ENCODE measurements around the gene COL9A2. TPM values are rescaled to one million over a fixed set of nuclear protein-coding genes. Genes with fewer than 3 reads are reported as not detected.

COL9A2 gene
- polyA plus RNA-seq, 1 of the 3 experiments (the other 2 are of a cell fraction), result 0.94 TPM

DNA sequence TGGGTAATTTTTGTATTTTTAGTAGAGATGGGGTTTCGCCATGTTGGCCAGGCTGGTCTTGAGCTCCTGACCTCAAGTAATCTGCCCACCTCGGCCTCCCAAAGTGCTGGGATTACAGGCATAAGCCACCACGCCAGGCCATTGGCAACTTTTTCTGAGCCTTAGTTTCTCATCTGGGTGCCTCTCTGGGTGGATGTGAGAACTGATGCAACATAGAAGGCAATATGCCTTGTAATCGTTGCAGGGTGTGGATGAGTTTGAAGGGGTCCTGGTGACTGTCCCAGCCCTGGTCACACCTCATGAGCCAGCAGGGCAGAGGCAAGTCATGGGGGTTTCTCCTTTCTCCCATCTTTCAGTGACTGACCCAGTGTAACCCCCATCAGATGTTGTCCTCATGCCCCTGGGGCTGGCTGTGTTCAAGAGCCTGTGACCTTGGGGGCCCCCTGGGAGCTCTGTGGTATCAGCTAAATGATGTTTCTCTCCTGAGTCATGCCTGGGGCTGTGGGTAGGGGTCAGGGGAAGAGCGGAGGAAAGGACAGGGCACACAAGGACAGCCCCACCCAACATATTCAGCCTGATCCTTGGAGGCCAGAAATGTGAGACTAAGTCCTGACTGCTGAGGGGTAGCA is 3.6 kb downstream of the COL9A2 start:
- no peaks in the 10 kb centered on the region for H3K36me3 ChIP-seq (replicated peaks in 1 of 2; ENCODE audit: control insufficient read depth in 1 of 2, insufficient read depth in 2 of 2, low read length in 1 of 2)
- DNase-seq, result no peak
- no peaks in the 10 kb centered on the region for H3K9me2 ChIP-seq
- no peaks in the 10 kb centered on the region; the same call in 1 of the 2 replicates for H3K27me3 ChIP-seq (ENCODE audit: insufficient read depth)
- 85% methylated on average over 5 of the region's 5 CpGs for WGBS (ENCODE audit: low lambda C conversion rate)
- no peak for TF ChIP-seq EZH2phosphoT487 (IDR thresholded peaks at IDR 0.05; ENCODE audit: borderline replicate concordance, low read depth)
- no peak for TF ChIP-seq JUND (IDR thresholded peaks at IDR 0.05)
- TF ChIP-seq NFIC (IDR thresholded peaks at IDR 0.05; ENCODE audit: borderline replicate concordance), result no peak
- no peak for TF ChIP-seq GATA2 (CRISPR knock-in tag; IDR thresholded peaks at IDR 0.05)
- no peak for TF ChIP-seq ELF1 (IDR thresholded peaks at IDR 0.05)
- TF ChIP-seq YY1 (IDR thresholded peaks at IDR 0.05; ENCODE audit: low read depth), result no peak
- no peak for TF ChIP-seq MEF2A (IDR thresholded peaks at IDR 0.05; ENCODE audit: borderline replicate concordance, low read depth)
- TF ChIP-seq, protein P1, sequence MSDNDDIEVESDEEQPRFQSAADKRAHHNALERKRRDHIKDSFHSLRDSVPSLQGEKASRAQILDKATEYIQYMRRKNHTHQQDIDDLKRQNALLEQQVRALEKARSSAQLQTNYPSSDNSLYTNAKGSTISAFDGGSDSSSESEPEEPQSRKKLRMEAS (IDR thresholded peaks at IDR 0.05; ENCODE audit: low read depth), result no peak
- TF ChIP-seq, protein P2, sequence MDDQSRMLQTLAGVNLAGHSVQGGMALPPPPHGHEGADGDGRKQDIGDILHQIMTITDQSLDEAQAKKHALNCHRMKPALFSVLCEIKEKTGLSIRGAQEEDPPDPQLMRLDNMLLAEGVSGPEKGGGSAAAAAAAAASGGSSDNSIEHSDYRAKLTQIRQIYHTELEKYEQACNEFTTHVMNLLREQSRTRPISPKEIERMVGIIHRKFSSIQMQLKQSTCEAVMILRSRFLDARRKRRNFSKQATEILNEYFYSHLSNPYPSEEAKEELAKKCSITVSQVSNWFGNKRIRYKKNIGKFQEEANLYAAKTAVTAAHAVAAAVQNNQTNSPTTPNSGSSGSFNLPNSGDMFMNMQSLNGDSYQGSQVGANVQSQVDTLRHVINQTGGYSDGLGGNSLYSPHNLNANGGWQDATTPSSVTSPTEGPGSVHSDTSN (IDR thresholded peaks at IDR 0.05), result no peak
- no peak for TF ChIP-seq TCF12 (IDR thresholded peaks at IDR 0.05)
- TF ChIP-seq RAD21 (IDR thresholded peaks at IDR 0.05; ENCODE audit: low read length), result no peak
- TF ChIP-seq, protein P3, sequence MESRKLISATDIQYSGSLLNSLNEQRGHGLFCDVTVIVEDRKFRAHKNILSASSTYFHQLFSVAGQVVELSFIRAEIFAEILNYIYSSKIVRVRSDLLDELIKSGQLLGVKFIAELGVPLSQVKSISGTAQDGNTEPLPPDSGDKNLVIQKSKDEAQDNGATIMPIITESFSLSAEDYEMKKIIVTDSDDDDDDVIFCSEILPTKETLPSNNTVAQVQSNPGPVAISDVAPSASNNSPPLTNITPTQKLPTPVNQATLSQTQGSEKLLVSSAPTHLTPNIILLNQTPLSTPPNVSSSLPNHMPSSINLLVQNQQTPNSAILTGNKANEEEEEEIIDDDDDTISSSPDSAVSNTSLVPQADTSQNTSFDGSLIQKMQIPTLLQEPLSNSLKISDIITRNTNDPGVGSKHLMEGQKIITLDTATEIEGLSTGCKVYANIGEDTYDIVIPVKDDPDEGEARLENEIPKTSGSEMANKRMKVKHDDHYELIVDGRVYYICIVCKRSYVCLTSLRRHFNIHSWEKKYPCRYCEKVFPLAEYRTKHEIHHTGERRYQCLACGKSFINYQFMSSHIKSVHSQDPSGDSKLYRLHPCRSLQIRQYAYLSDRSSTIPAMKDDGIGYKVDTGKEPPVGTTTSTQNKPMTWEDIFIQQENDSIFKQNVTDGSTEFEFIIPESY (IDR thresholded peaks at IDR 0.05; ENCODE audit: borderline replicate concordance, low read depth), result no peak
- TF ChIP-seq MXI1 (IDR thresholded peaks at IDR 0.05; ENCODE audit: low read depth, low read length), result no peak
- CTCF ChIA-PET, result interaction anchor here (1.6 to 12.5 kb wide), 4 partner anchors 12 to 170 kb away, joined by 5 to 150 read pairs (median 55); no protein-coding TSS in a partner anchor
- no peak overlapping the region for H3K9ac ChIP-seq
- no peaks in the 10 kb centered on the region for H3K79me2 ChIP-seq (ENCODE audit: insufficient read depth)
- no peaks in the 10 kb centered on the region for H4K20me1 ChIP-seq (ENCODE audit: insufficient read depth)
- no peaks in the 10 kb centered on the region for H3K9me3 ChIP-seq
- H3F3A ChIP-seq (replicated peaks; ENCODE audit: insufficient read depth), result no peaks in the 10 kb centered on the region
- no peak overlapping the region for H3K4me3 ChIP-seq (ENCODE audit: low read depth in 2 of 2, low read length in 1 of 2)
- H3K27ac ChIP-seq (ENCODE audit: low read depth in 2 of 2, low read length in 1 of 2), result no peak overlapping the region
- no peak overlapping the region for H3K4me2 ChIP-seq
- H2AFZ ChIP-seq (ENCODE audit: low read depth), result no peak overlapping the region
- peaks cover 0 to 6% of the 10 kb centered on the region in 2 experiments; a peak in 1 of 4 replicates for H3K4me1 ChIP-seq (ENCODE audit: control insufficient read depth in 1 of 2, insufficient read depth in 2 of 2, low read depth in 1 of 2, low read length in 1 of 2)
- POLR2A ChIA-PET, result no interaction called here

Data from SK-N-SH (cell line).